ENCODE results near the gene VEZF1.
A peak's percentile ranks its signal among the peaks of the same experiment; 100 is the strongest.

Gene VEZF1

DNA sequence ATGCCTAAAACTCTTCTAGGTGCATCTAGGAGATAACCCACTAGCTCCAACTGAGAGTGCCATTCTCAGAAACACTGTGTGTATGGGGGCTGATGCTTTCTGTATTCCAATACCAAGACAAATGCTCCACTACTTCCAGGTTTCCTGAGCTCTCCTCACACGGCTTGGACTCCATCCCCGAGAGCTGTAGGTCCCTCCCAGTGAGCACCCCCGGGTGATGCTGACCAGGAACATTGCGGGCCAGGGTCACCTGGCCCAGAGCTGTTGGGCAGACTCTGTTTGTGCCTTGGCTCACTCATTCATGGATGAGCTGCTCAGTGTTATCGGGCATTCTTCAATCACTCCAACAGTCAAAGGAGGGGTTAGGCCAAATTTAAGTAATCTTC is 39.9 kb downstream of the VEZF1 start:
- no peak for DNase-seq

DNA sequence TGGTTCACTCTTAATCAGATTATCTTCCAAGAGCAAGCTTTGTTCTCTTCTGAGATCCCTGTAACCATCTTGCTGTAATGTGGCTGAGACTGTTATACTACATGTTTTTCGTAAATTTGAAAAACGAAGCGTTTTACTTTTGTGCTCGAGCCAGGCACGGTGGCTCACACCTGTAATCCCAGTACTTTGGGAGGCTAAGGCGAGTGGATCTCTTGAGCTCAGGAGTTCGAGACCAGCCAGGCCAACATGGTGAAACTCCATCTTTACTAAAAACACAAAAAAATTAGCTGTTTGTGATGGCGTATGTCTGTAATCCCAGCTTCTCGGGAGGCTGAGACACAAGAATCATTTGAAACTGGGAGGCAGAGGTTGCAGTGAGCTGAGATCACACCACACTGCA is 40.7 kb downstream of the VEZF1 start:
- DNase-seq: no peak

DNA sequence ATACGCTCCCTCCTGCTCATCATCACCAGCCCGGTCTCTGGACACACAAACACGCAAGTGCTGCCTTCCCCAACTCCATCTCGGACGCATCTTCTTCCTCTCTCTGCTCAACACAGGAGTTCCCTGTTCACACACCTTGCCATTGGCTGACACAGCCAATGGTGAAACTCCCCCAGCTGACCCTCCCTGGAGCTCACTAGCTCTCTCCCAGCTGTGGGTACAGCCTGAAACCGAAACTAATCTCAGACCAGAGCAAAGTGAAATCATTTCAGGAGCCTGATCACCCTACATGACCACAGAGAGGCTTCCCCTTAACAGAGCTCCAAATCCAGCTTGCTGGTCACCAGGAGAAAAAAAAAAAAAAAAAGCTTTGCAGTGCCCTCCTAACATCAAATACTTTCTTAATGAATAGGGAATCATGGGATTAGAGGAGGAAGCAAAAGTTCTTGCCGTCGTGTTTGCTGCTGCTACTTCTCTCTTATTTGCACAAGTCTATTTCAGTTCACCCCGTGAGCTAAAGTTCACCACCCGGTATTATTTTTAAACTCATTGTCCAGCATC is 41.2 kb downstream of the VEZF1 start:
- no peak for DNase-seq

DNA sequence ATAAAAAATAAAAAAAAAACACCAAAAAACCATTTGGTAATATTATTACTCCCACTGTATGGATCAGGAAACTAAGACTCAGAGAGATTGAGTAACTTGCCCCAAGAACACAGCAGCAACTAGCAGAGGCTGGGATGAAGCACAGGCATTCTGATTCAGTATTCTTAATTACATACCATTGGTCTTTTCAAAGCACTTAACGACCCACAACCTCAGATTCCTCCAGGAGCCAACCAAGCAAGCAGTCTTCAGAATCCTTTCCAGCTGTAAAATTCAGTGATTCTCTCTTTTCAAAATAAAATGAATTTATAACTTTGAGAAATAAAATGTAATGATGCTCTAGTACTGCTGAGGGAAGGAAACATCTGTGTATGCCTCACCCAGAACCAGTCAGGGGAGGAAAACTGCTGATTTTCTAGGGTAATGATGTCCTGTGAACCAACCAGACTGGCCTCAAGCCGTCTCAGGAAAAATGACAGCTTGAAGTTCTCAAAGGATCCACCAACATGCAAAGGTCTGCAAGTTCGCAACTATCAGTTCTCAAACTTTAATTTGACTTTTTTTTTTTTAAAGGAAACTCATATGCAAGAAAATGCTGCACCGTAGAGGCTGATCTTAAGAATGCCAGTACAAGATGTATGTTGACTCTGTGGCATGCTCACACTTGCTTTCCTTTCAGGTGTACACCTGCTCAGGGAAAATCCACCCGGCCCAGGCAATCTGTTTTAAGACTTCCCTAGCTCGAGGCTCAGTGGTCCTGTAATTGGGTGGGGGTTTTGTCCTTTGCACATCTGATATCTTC is 41.9 kb downstream of the VEZF1 start:
- no peak for DNase-seq

DNA sequence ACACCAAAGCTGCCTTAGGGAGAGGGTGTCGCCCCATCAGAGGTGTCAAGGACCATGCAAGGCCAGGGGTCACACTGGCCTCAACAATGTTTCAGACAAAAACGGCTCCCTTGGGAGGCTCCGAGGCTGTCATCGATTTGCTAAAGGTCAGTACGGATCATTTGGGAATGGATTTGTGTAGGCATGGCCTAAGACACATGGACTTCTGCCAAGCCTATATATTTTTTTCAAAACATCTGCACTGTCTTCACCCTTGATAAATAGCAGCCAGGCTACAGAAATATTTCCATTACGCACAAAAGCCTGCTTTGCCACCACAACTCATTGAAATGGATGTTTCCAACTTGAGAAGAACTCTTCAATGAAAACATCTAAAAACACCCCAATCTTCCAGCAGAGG is 43.1 kb downstream of the VEZF1 start:
- DNase-seq: no peak

DNA sequence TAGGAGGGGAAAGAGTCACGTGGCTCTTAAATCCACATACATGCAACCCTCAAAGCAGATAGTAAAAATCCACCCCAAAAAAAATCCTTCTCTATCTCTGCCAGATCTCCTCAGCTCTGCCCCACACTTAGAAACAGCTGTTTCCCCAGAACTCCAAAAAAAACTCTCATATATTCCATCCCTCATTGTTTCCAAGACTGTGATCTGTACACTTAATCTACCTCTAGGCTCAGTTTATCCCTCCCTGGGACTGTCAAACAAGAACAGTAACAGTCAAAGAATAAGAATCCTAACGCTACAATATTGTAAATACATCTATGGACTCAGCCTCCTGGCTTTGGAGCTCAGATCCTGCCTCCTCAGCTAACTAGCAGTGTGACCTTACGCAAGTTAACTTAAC is 44.4 kb downstream of the VEZF1 start:
- DNase-seq: no peak

DNA sequence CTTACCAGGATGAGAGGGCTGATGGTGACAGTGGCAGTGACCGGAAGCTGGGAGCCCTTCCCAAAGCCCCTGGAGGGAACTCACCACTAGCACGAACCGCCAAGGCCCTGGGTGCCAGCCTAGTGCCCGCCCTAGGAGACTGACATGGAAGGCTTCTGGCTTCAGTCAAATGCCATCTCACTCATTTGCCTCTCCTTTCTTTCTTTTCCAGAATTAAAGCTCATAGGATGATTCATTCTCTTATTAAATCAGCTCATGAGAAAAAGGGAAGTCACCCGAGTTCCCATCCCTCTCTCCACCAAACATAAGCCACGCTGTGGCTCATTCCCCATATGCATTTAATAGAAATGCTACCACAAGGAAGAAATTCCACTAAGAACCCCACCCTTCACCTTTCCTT is 44.9 kb downstream of the VEZF1 start:
- no peak for DNase-seq

DNA sequence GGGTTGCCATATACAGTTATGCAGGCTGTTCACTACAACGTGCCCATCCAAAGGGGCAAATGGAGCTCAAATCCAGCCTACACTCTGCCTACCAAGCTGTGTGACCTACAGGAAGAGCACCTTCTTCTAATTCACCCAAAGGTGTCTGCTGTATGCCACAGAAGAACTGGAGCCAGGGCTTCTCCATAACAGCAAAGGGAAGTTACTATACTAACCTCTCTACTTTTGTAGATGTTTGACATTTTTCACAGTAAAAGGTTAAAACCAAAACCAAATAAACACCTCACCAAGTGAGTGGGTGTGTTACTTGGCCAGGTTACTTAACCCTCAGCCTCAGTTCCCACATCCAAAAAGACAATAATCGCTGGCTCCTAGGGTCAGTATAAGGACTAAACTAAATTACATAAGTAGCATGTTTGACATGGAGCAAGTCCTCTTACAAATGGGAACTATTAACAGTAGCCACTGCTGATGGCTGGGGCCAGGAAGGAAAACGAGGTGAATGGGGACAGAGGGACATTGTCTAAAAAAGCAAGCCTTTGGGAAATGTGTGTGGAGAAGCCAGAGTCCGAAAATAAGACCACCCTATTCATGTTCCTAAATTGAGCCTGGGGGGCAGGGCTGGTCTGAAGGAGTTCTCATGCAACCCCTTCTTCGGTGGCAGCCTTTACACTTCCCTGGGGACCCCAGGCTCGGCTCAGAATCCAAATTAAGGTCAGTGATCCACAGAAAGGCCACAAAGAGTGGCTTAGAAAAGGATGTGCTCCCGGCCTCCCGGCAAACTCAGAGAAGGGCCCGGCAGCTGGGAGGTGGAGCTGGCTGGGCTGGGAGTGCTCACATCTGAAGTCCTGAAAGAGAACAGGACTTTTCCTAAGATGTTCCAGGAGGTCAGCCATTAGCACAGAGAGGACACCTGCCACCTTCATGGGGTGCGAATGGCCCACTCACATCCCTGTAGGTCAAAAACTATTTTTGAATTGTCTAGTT is 46.4 kb downstream of the VEZF1 start:
- DNase-seq: no peak

DNA sequence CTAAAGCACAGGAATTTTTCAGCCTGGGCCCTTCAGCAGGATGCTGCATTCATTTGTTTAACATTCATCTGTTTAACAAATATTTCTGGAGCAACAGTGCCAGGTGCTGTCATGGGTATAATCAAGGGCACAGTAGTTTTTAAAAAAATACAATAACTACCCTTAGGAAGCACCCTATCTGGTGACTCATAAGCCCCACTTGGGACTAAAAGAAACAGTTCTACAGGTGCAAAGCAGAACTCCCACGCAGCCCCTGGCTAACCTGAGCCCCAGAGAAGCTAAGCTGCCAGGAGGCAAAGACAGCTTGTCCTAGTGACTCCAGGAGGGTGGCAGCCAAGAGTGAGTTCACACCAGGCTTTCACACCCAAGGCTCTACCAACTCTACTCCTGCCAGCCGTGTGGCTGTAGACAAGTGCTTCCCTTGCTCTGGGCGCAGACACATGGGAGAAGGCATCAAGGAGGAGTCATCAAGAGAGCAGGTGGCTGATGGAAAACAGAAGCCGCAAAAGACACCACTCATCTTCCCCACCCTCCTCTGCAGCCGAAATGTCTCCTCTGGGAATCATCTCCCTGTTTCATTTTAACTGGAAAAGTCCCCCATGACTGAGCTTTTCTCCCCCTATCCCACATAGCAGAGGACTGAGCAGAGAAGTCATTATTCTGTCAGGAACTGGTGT is 47.3 kb downstream of the VEZF1 start:
- peak in 1 of 2 experiments; percentile 61 for DNase-seq

DNA sequence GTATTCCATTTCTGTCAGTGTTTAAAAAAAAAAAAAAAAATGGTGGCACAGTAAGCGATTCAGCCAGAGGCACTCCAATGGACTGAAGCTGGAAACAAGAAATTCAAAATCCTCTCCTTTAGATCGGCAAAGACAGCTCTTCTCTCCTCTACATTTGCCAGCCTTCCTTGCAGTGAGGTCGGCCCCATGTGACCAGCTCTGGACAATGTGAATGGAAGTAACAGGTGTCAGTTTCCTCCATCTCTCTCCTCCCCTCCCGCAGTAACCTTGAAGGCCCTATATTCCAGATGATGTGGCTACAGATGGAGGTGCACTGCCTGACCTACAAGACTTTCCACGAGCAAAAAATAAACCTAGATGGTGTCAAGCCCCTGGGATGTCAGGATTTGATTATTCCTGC is 47.8 kb downstream of the VEZF1 start:
- no peak for DNase-seq

DNA sequence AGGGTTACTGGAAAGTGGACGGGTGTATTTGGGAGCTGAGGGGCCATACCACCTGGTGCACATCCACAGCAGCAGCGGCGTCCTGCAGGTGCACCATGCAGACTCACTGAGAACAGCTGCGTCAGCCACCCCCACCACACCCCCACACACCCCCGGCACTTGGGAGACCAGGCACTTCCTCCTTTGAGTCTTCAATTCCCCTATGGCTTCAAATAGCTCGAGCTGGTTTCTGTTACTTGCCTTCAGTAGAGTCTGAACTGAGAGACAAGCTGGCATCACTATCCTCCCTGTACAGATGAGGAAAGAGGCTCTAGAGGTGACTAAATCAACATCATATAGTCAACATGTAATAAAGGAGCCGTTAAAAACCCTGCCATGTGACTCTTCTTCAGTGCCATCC is 48.3 kb downstream of the VEZF1 start:
- DNase-seq: no peak

DNA sequence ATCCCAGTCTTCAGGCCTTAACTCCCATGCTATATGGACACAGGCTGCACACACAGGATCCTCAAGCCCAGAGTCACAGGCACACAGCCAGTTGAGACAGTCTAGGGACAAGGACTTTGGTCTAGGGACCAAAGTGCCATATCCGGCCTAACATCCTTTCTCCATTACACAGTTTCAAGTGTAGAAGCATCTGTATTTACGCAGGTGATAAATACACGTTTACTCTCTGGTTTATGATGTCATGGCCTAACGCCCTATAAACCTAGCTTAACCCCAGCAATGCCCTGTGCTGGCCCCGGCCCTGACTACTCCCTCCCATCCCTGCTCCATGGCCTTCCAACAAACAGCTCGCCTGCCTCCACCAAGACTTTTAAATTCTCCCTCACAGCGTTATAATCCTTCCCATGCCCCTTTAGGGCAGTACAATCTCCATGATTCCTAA is 50.0 kb downstream of the VEZF1 start:
- no peak for DNase-seq

DNA sequence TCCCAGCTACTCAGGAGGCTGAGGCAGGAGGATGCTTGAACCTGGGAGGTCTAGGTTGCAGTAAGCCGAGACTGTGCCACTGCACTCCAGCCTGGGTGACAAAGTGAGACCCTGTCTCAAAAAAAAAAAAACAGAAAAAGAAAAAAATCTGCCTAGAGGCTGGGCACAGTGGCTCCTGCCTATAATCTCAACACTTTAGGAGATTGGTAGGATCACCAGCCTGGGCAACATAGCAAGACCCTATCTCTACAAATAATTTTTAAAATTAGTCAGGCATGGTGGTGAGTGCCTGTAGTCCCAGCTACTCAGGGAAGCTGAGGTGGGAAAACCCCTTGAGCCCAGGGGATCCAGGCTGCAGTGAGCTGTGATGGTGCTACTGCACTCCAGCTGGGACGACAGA is 50.6 kb downstream of the VEZF1 start:
- DNase-seq: no peak

DNA sequence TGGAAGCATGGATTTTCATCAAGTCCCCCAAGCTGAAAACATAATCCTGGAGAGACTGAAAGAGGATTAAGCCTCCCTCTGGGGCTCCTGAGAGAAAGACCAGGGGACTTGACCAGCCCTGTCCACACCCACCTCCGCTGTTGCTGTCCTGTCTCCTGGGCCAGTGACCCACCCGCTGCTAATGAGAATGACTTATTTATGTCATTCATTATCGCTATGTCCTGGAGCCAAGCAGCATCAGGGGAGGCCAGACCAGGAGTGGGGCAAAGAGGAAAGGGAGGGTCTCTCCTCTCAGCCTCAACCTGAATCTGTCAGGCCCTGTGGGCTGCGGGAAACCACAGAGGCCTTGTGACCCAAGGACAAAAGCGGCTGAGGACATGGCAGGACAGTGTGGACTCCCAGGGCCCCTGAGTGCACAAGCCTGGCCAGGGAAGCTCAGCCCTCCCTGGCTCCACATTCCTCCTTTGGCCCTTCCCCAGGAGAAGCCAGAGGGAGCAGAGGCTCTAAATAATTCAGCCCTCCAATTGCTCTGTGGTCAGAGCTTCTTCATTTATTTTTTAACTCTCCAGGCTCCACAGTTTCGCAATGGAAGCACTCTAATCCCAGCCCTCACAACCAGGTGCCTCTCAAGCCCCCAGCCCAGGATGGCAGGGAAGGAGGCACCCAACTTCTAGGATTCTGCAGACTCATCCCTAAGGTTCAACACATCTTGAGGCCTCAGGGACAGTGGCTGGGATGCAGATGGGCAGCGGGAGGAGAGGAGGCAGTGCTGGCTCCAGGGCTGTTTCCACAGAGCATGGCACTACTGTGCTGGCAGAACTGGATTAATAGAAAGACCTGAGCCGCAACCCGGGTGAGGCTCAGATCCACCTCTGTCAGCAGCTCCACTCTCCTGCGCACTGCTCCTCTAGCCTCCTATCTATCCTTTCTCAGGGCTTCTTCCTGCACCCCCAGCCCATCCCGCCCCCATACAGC is 51.9 kb downstream of the VEZF1 start:
- no peak for DNase-seq

DNA sequence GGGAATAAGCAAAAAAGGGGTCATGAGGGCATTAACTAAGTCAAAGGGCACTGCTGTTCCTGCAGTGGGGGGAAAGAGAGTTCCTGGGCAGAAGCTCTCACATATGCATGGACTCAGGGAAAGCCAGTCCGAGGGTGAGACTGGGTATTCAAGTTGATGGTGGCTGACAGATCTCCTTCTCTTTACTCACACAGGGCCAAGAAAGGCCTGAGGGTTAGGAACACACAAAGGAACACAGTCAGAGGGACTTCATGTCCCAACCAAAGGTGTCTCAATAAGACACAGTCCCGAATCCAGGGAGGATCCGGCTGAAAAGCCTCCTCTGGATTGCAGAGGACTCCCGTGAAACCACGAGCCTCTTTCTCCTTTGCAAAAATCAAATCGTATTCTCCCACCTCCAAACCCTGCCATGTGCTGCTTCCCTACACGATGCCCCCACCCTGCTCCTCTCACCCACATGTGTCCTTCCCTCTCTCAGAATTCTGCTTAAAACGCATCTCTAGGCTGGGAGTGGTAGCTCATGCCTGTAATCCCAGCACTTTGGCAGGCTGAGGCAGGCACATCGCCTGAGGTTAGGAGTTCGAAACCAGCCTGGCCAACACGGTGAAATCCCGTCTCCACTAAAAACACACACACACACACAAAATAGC is 56.4 kb downstream of the VEZF1 start:
- no peak for DNase-seq

DNA sequence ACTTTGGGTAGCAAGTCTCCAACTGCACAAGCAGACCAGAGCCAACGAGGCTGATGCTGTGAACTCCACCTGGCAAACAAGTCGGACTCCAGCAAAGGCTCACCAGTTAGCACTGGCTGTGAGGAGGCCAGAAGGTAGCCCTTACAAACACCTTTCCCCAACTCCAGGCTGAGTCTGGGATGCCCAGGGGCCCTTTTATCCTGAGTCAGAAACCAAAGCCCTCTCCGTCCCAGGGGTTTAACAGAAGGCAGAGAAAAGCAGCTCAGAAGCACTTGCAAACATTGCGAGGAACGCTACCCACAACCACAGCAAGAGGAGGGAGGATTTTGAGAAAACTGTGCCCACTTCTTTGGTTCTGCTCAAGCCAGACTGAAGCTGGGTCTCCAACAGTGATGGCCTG is 57.8 kb downstream of the VEZF1 start:
- DNase-seq: no peak

DNA sequence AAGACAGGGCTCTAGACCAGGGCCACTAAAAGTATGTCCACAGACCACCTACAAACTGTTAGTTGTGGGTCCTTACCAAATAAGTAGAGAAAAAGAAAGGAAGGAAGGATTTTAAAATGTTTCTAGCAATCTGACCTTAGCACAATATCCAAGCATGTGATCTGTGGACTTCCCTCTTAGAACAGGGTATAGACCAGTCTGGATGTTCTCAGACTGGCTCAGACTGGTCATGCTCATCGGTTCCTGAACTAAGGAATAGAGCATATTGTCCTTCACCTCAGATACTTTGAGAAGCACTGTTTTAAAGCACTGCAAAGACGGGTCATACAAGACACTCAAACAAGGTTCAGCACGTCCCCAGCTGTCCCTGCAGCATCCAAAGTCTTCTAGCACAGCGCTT is 58.7 kb downstream of the VEZF1 start:
- no peak for DNase-seq

DNA sequence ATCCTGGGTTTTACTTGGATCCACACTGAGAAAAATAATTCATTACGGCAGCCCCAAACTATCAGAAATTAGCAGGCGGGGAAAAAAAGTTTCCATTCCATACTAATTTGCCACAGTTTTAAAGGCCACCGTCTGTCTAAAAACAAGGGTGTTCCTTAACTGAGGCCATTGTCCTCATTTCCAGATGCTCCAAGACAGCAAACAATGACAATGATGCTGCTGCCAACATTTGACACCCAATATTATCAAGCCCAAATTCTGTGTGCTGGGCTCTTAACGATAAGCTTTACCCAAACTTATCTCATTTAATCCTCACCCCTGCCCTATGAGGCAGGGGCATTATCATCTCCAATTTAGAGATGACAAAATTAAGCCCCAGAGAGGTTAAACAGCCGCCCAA is 59.1 kb downstream of the VEZF1 start:
- DNase-seq: no peak

DNA sequence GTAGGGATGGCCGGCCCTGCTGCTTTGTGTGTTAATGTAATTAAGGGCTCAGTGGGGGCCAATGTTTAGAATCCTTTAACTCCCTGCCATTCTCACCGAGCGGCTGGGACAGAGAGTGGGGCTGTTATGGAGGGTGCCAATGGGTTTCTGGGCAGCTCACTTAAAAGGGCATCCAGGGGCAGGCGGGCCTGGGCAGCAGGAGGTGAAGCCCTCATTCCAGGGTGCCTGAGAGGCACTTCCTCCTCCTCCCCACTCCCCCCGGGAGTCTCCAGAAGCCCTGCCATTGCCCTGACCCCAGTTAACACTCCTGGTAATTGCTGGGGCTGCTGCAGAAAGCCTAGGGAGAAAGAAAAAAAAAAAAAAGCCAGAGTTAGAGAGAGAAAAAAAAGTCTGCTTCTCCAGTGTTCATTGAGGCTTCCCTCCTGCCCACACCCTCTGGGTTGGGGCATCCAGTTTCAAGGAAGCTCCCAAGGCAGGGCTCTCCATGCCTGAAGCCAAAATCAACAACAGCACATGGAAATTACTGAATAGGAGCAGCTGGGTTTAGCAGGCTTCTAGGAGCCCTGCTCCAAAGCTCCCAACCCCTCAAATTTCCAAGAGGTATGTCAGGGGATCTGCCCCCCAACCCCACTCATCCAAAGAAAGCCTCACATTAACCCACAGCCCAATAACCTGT is 60.9 kb downstream of the VEZF1 start:
- peak; percentile 77 to 88 for DNase-seq

DNA sequence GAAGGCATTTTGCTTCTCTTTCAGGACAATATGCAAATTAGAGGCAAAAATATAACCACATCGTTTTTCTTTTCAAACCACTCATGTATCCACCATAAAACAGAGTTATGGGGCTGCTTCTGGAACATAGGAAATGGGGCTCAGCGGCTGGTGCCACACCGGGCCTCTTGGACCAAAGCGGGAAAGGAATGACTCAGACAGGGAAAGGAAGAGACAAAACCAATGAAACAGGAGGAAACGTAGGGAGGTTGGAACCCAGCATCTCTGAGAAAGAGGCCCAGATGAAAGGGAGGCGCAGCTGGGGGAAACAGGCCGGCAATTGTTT is 61.4 kb downstream of the VEZF1 start:
- no peak for DNase-seq

Data from NCI-H446 (cell line).